Nephron (organoid): Measurements from ENCODE around the gene NTM.

Source experiments
- H3K27ac Mint-ChIP-seq, 3 experiments: 2 replicates each; pipeline ENCODE4 v1.8.0; 2020; ENCODE audit warnings: mixed read lengths in 3 of 3, mild to moderate bottlenecking in 2 of 3, moderate library complexity in 1 of 3
- H3K27me3 Mint-ChIP-seq: 2 replicates; pipeline ENCODE4 v1.8.0; 2021; ENCODE audit warnings: low read depth, mild to moderate bottlenecking, moderate library complexity, mixed read lengths
- H3K36me3 Mint-ChIP-seq: 2 replicates; pipeline ENCODE4 v1.8.0; 2020; ENCODE audit warnings: low read depth, mixed read lengths
- H3K4me1 Mint-ChIP-seq: 2 replicates; pipeline ENCODE4 v1.8.0; 2020; ENCODE audit warnings: mixed read lengths
- H3K4me3 Mint-ChIP-seq, 3 experiments: 2 replicates each; pipeline ENCODE4 v1.8.0; 2020; ENCODE audit warnings: mild to moderate bottlenecking in 3 of 3, mixed read lengths in 3 of 3, moderate library complexity in 2 of 3
- H3K9me3 Mint-ChIP-seq: 2 replicates; pipeline ENCODE4 v1.8.0; 2020; ENCODE audit warnings: mixed read lengths
- CTCF ChIP-seq, 3 experiments: fragments of 200-600 bp; sonication (generic); IDR thresholded peaks; one replicate each; pipeline ENCODE4 v1.5.0; 2021; ENCODE audit warnings: antibody characterized with exemption in 3 of 3; ENCODE audit not compliant: unreplicated experiment in 3 of 3

The NTM gene

GRCh38 chr11:131468565-131468964 lies 98.2 kb downstream of the NTM start:
- no peaks in the 10 kb centered on the region for H3K9me3 Mint-ChIP-seq
- H3K4me3 Mint-ChIP-seq, result no peak overlapping the region
- H3K27me3 Mint-ChIP-seq, result peaks cover 36% of the 10 kb centered on the region
- no peaks in the 10 kb centered on the region for H3K36me3 Mint-ChIP-seq
- H3K27ac Mint-ChIP-seq, result peak overlapping the region in 1 of 3 experiments; percentile 17
- peaks cover 25% of the 10 kb centered on the region for H3K4me1 Mint-ChIP-seq
- no peak for TF ChIP-seq CTCF (IDR thresholded peaks at IDR 0.05; ENCODE audit: unreplicated experiment in 3 of 3)

- Mint-ChIP-seq H3K4me3 (no peak overlapping the region), H3K4me1 (peaks cover 10% of the 10 kb centered on the region), H3K36me3 (no peaks in the 10 kb centered on the region), H3K27me3 (peaks cover 32% of the 10 kb centered on the region), H3K27ac (peak overlapping the region in 1 of 3 experiments; percentile 81), H3K9me3 (no peaks in the 10 kb centered on the region)
- no peak for TF ChIP-seq CTCF (IDR thresholded peaks at IDR 0.05; ENCODE audit: unreplicated experiment in 3 of 3)
These were observed 100.0 kb downstream of the NTM start for GRCh38 chr11:131470216-131470925.

GRCh38 chr11:131471976-131472375 lies 101.6 kb downstream of the NTM start:
- Mint-ChIP-seq H3K9me3 (no peaks in the 10 kb centered on the region), H3K27ac (peak overlapping the region in 2 of 3 experiments; percentile 65 to 81), H3K27me3 (peaks cover 32% of the 10 kb centered on the region), H3K4me3 (no peak overlapping the region), H3K36me3 (no peaks in the 10 kb centered on the region), H3K4me1 (peaks cover under 1% of the 10 kb centered on the region)
- no peak for TF ChIP-seq CTCF (IDR thresholded peaks at IDR 0.05; ENCODE audit: unreplicated experiment in 3 of 3)

- Mint-ChIP-seq H3K36me3 (no peaks in the 10 kb centered on the region), H3K4me1 (peaks cover 7% of the 10 kb centered on the region), H3K9me3 (no peaks in the 10 kb centered on the region), H3K27ac (no peak overlapping the region), H3K27me3 (peaks cover 40% of the 10 kb centered on the region), H3K4me3 (no peak overlapping the region)
- TF ChIP-seq CTCF (IDR thresholded peaks at IDR 0.05; ENCODE audit: unreplicated experiment in 3 of 3), result no peak
These were observed 104.5 kb downstream of the NTM start for GRCh38 chr11:131474947-131475346.

- Mint-ChIP-seq H3K4me3 (no peak overlapping the region), H3K27ac (no peak overlapping the region), H3K9me3 (no peaks in the 10 kb centered on the region), H3K36me3 (no peaks in the 10 kb centered on the region), H3K4me1 (peaks cover 18% of the 10 kb centered on the region), H3K27me3 (peaks cover 33% of the 10 kb centered on the region)
- no peak for TF ChIP-seq CTCF (IDR thresholded peaks at IDR 0.05; ENCODE audit: unreplicated experiment in 3 of 3)
These were observed 105.9 kb downstream of the NTM start for GRCh38 chr11:131476266-131476665.

GRCh38 chr11:131478341-131478740 lies 107.9 kb downstream of the NTM start:
- no peak for TF ChIP-seq CTCF (IDR thresholded peaks at IDR 0.05; ENCODE audit: unreplicated experiment in 3 of 3)
- H3K4me3 Mint-ChIP-seq, result no peak overlapping the region
- H3K9me3 Mint-ChIP-seq, result no peaks in the 10 kb centered on the region
- peaks cover 21% of the 10 kb centered on the region for H3K4me1 Mint-ChIP-seq
- no peaks in the 10 kb centered on the region for H3K36me3 Mint-ChIP-seq
- H3K27me3 Mint-ChIP-seq, result peaks cover 31% of the 10 kb centered on the region
- H3K27ac Mint-ChIP-seq, result no peak overlapping the region
